Immature natural killer cell (primary cell): ENCODE data around the gene PIK3C2B. TPM values are rescaled to one million over a fixed set of nuclear protein-coding genes. Genes with fewer than 3 reads are reported as not detected.

Experiments used
- DNase-seq, 3 donors: peaks; one replicate each; pipeline ENCODE4 v3.0.0; 2022; ENCODE audit warnings: mixed read lengths in 1 of 3
- H3K27ac Mint-ChIP-seq, 6 donors: one replicate each; pipeline ENCODE4 v1.8.0; 2020; ENCODE audit warnings: mixed read lengths in 6 of 6, mild to moderate bottlenecking in 5 of 6, inconsistent platforms in 4 of 6, moderate library complexity in 3 of 6
- H3K27me3 Mint-ChIP-seq, 3 donors: one replicate each; pipeline ENCODE4 v1.8.0; 2020 to 2021; ENCODE audit warnings: low read depth in 3 of 3, mild to moderate bottlenecking in 3 of 3, mixed read lengths in 3 of 3, moderate library complexity in 3 of 3, inconsistent platforms in 1 of 3
- H3K36me3 Mint-ChIP-seq, 3 donors: one replicate each; pipeline ENCODE4 v1.8.0; 2020; ENCODE audit warnings: mixed read lengths in 3 of 3, inconsistent platforms in 2 of 3, mild to moderate bottlenecking in 2 of 3
- H3K4me1 Mint-ChIP-seq, 2 donors: one replicate each; pipeline ENCODE4 v1.8.0; 2020; ENCODE audit warnings: inconsistent platforms in 2 of 2, mild to moderate bottlenecking in 2 of 2, mixed read lengths in 2 of 2, moderate library complexity in 1 of 2
- H3K4me3 Mint-ChIP-seq, 5 donors: one replicate each; pipeline ENCODE4 v1.8.0; 2020; ENCODE audit warnings: mild to moderate bottlenecking in 5 of 5, mixed read lengths in 5 of 5, inconsistent platforms in 3 of 5, moderate library complexity in 3 of 5
- H3K9me3 Mint-ChIP-seq, 6 donors: one replicate each; pipeline ENCODE4 v1.8.0; 2020; ENCODE audit warnings: mild to moderate bottlenecking in 6 of 6, mixed read lengths in 6 of 6, inconsistent platforms in 4 of 6, moderate library complexity in 3 of 6
- polyA plus RNA-seq, 3 donors: library from polyadenylated mRNA; unstranded; fragments of 300-500 nt; fragmentation: Illumina TruSeq; gene quantifications; one replicate each; pipeline ENCODE4 v1.2.3, GENCODE V29; 2021

The PIK3C2B gene
- polyA plus RNA-seq, 3 donors from 2014 or later, result 1.4 to 2.3 TPM; not detected in 1

DNA sequence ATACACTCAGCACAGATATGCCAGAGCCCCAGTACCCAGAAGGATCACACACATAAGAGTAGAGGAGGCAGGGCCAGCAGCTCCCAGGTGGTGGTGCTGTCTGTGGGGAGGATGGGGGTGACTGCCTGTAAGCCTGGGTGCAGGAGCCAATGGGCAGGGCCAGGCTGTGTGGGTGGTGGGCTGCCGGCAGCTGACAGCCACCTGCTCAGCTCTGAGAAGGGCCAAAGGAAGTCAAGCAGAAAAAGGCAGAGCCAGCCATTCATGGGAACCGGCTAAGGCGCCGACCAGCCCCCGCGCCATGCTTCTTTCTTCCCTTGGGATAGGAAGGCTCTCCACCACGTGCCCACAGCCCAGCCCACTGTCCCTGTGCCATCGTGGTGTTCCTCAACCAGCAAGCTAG lies 14.1 kb downstream of the PIK3C2B start:
- Mint-ChIP-seq H3K27me3 (peaks cover 0 to 1% (median 0%) of the 10 kb centered on the region in 3 donors), H3K36me3 (peaks cover 0 to 3% (median 0%) of the 10 kb centered on the region in 3 donors), H3K4me1 (peaks cover 66 to 77% of the 10 kb centered on the region in 2 donors), H3K27ac (peak overlapping the region in 5 of 6 donors; percentile 10 to 83 (median 70)), H3K9me3 (no peaks in the 10 kb centered on the region), H3K4me3 (peak overlapping the region in 3 of 5 donors; percentile 6 to 58 (median 10))
- DNase-seq, result no peak

DNA sequence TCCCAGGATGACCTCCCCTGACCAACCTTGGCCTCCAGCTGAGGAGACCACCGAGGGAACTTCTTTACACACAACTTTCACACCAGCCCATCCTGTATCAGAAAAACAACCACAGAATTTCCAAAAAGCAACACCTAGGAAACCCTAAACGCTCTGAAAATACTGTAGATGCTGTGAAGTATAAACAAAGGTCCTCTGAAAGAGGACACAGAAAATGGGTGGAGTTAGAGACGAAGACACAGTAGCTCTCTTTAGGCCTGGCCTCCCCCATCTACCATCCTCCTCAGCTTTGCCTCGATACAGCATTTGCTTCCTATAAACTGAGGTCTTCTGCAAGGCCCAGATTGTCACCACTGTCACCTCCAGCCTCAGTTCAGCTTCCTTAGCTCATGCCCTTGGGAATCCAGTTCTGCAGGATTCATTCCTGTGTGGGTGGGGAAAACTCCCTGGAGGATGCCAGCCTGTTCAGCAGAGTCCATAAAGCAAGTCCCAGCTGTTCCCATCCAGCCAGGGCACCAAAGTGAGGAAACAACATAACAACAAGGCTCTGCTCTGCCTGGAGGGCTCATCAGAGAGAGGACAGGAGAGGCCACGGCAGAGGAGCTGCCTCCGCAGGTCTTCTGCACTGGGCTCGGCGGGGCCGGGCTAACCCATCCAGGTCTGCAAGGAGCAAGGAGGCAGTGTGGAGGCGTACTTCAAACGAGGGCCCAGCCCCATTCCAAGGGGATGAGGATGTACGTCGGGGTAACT lies 15.0 kb downstream of the PIK3C2B start:
- Mint-ChIP-seq H3K4me1 (peaks cover 66 to 82% of the 10 kb centered on the region in 2 donors), H3K27ac (peak overlapping the region; percentile 7 to 91 (median 76)), H3K4me3 (peak overlapping the region; percentile 0 to 61 (median 31)), H3K36me3 (peaks cover 0 to 3% (median 3%) of the 10 kb centered on the region in 3 donors), H3K27me3 (peaks cover 0 to 1% (median 0%) of the 10 kb centered on the region in 3 donors), H3K9me3 (no peaks in the 10 kb centered on the region)
- peak in 1 of 3 donors; percentile 9 for DNase-seq

DNA sequence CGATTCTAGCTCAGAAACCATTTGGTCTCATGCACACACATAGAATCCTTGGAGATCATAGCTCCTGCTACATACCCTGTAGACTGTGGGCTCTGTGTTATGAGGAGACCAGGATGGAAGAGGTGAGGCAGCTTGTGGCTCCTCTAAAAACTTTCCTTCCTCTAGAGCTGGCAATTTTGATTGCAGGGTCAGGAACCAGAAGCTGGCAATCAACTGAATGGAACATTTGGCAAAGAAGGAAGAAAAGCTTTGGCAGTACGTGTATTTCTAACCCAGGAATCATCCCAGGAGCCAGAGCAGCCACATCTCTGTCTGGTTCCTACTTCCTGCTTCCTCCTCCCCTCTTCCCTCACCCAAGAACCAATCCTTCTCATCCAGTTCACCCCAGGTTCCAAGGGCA lies 15.7 kb downstream of the PIK3C2B start:
- H3K4me3 Mint-ChIP-seq, result peak overlapping the region in 2 of 5 donors; percentile 34 to 61
- no peaks in the 10 kb centered on the region for H3K9me3 Mint-ChIP-seq
- peaks cover 66 to 85% of the 10 kb centered on the region in 2 donors for H3K4me1 Mint-ChIP-seq
- H3K27ac Mint-ChIP-seq, result peak overlapping the region; percentile 41 to 91 (median 76)
- H3K27me3 Mint-ChIP-seq, result peaks cover 0 to 1% (median 0%) of the 10 kb centered on the region in 3 donors
- peaks cover 0 to 6% (median 3%) of the 10 kb centered on the region in 3 donors for H3K36me3 Mint-ChIP-seq
- no peak for DNase-seq

DNA sequence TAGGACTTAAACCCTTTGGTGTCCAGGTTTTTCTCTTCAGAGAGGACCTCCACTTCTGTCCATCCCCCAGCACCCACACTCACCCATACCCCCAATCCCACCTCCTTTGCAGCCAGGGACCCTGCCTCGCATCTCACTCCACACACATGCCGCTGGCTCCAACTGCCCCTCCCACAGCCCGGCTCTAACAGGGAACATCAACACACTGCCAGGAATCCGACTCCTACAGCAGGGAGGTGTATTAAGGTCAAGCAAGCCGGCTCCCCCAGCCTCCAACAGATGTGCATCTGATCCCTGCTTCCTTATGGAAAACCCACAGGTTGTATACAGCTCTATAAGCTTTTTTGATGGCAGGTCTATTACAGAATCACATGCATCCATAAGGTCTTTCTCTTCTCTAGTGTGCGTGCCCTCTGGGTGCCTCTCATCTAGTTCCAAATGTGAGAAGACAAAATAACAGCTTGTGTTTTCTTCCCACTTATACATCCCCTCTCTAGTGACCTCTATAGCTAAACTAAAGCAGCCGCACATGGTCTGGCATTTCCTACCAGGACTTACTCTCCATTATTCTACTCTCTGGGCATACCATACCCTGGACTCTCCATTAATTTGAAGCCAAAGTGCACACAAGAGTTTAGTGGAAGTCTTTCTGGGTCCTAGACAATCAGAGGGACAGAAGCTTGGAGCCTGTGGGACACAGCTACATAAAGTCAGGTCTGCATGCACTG lies 16.3 kb downstream of the PIK3C2B start:
- DNase-seq, result no peak
- peaks cover 60 to 79% of the 10 kb centered on the region in 2 donors for H3K4me1 Mint-ChIP-seq
- H3K4me3 Mint-ChIP-seq, result peak overlapping the region in 2 of 5 donors; percentile 26 to 34
- H3K36me3 Mint-ChIP-seq, result peaks cover 0 to 6% (median 1%) of the 10 kb centered on the region in 3 donors
- no peaks in the 10 kb centered on the region for H3K9me3 Mint-ChIP-seq
- peak overlapping the region in 5 of 6 donors; percentile 41 to 84 (median 69) for H3K27ac Mint-ChIP-seq
- H3K27me3 Mint-ChIP-seq, result peaks cover 0 to 1% (median 0%) of the 10 kb centered on the region in 3 donors

GRCh38 chr1:204477036-204477740 lies 17.4 kb downstream of the PIK3C2B start:
- Mint-ChIP-seq H3K4me1 (peaks cover 57 to 73% of the 10 kb centered on the region in 2 donors), H3K27me3 (no peaks in the 10 kb centered on the region), H3K4me3 (peak overlapping the region in 2 of 5 donors; percentile 15 to 30), H3K36me3 (peaks cover 0 to 6% (median 0%) of the 10 kb centered on the region in 3 donors), H3K27ac (peak overlapping the region in 3 of 6 donors; percentile 54 to 82 (median 66)), H3K9me3 (no peaks in the 10 kb centered on the region)
- DNase-seq, result no peak

GRCh38 chr1:204476563-204476962 lies 18.0 kb downstream of the PIK3C2B start:
- H3K27me3 Mint-ChIP-seq, result no peaks in the 10 kb centered on the region
- no peak overlapping the region for H3K4me3 Mint-ChIP-seq
- peaks cover 0 to 6% (median 0%) of the 10 kb centered on the region in 3 donors for H3K36me3 Mint-ChIP-seq
- H3K4me1 Mint-ChIP-seq, result peaks cover 56 to 66% of the 10 kb centered on the region in 2 donors
- no peaks in the 10 kb centered on the region for H3K9me3 Mint-ChIP-seq
- peak overlapping the region in 1 of 6 donors; percentile 82 for H3K27ac Mint-ChIP-seq
- no peak for DNase-seq

- Mint-ChIP-seq H3K4me3 (no peak overlapping the region), H3K27ac (peak overlapping the region in 2 of 6 donors; percentile 25 to 74), H3K27me3 (no peaks in the 10 kb centered on the region), H3K4me1 (peaks cover 48 to 59% of the 10 kb centered on the region in 2 donors), H3K9me3 (no peaks in the 10 kb centered on the region), H3K36me3 (peaks cover 0 to 6% (median 0%) of the 10 kb centered on the region in 3 donors)
- no peak for DNase-seq
Measured at GRCh38 chr1:204475656-204476432, 18.8 kb downstream of the PIK3C2B start.

- H3K27ac Mint-ChIP-seq, result peak overlapping the region in 1 of 6 donors; percentile 67
- H3K4me1 Mint-ChIP-seq, result peaks cover 25 to 36% of the 10 kb centered on the region in 2 donors
- no peak overlapping the region for H3K4me3 Mint-ChIP-seq
- H3K27me3 Mint-ChIP-seq, result peaks cover 0 to 3% (median 0%) of the 10 kb centered on the region in 3 donors
- H3K9me3 Mint-ChIP-seq, result no peaks in the 10 kb centered on the region
- no peak for DNase-seq
- peaks cover 0 to 6% (median 5%) of the 10 kb centered on the region in 3 donors for H3K36me3 Mint-ChIP-seq
Measured at GRCh38 chr1:204473400-204473965, 21.1 kb downstream of the PIK3C2B start.

GRCh38 chr1:204472660-204473059 lies 21.9 kb downstream of the PIK3C2B start:
- peaks cover 3 to 12% (median 11%) of the 10 kb centered on the region in 3 donors for H3K36me3 Mint-ChIP-seq
- H3K4me1 Mint-ChIP-seq, result peaks cover 17 to 27% of the 10 kb centered on the region in 2 donors
- no peak for DNase-seq
- peaks cover 0 to 3% (median 0%) of the 10 kb centered on the region in 3 donors for H3K27me3 Mint-ChIP-seq
- H3K4me3 Mint-ChIP-seq, result no peak overlapping the region
- peak overlapping the region in 2 of 6 donors; percentile 8 to 67 for H3K27ac Mint-ChIP-seq
- H3K9me3 Mint-ChIP-seq, result no peaks in the 10 kb centered on the region

DNA sequence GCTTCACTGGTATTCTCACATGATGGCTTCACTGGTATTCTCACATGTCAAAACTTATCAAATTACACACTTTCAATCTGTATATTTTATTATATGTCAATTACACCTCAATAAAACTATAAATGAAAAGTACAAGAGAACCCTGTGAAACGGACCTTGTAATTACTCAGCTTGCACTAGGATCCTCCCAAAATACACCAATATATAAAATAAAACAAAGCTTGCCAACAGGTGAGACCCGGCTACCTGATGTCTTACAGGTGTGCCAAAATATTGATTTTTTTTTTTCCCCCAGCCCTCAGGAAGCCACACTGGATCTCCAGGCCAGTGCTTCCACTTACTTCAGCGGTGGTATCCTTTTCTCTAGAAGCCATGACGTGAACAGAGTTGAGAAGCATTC lies 22.9 kb downstream of the PIK3C2B start:
- Mint-ChIP-seq H3K4me1 (peaks cover 7 to 18% of the 10 kb centered on the region in 2 donors), H3K27ac (no peak overlapping the region), H3K36me3 (peaks cover 3 to 16% (median 11%) of the 10 kb centered on the region in 3 donors), H3K9me3 (no peaks in the 10 kb centered on the region), H3K27me3 (peaks cover 0 to 3% (median 0%) of the 10 kb centered on the region in 3 donors), H3K4me3 (no peak overlapping the region)
- no peak for DNase-seq

- H3K27me3 Mint-ChIP-seq, result peaks cover 0 to 3% (median 0%) of the 10 kb centered on the region in 3 donors
- peaks cover 0 to 23% of the 10 kb centered on the region in 2 donors for H3K4me1 Mint-ChIP-seq
- H3K36me3 Mint-ChIP-seq, result peaks cover 3 to 20% (median 9%) of the 10 kb centered on the region in 3 donors
- H3K27ac Mint-ChIP-seq, result no peak overlapping the region
- H3K9me3 Mint-ChIP-seq, result no peaks in the 10 kb centered on the region
- DNase-seq, result no peak
- no peak overlapping the region for H3K4me3 Mint-ChIP-seq
Measured at GRCh38 chr1:204469304-204469703, 25.3 kb downstream of the PIK3C2B start.

DNA sequence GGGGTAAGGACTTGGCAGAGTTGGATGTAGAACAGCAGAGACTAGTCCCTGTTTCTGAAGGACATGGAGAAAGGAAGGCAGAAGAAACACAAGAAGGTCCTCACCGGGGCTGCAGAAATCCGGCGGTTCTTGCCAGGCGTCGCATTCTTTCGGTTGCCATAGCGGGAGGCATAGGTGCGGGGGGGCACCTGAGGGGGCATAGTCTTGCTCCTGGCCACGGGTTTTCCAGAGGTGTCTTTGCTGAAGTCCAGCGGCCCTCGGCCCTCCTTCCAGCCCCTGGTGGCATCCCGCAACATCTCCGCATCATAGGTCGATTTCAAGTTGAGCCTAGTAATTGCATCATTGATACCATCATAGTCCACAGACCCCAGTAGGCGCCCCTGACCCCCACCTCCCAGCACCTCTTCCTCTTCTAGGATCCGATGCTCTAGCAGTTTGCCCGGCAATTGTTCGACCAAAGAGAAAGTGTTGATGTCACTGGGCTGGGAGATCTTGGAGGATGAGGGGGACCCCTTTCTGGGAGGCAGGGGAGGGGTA lies 25.8 kb downstream of the PIK3C2B start:
- DNase-seq, result no peak
- no peaks in the 10 kb centered on the region for H3K9me3 Mint-ChIP-seq
- H3K27me3 Mint-ChIP-seq, result peaks cover 0 to 3% (median 0%) of the 10 kb centered on the region in 3 donors
- peaks cover 3 to 24% (median 9%) of the 10 kb centered on the region in 3 donors for H3K36me3 Mint-ChIP-seq
- peaks cover 0 to 26% of the 10 kb centered on the region in 2 donors for H3K4me1 Mint-ChIP-seq
- H3K27ac Mint-ChIP-seq, result no peak overlapping the region
- H3K4me3 Mint-ChIP-seq, result no peak overlapping the region
